Stimulated activated CD4-positive, alpha-beta T cell treated with anti-CD3 and anti-CD28 coated beads, TNF-alpha, amount 100 ng/mL, for 4 hours (primary cell): ENCODE results near the gene CALHM2.

ENCODE experiments used
- DNase-seq, 3 experiments: peaks; one replicate each; pipeline ENCODE4 v3.0.0-alpha.2; 2020; ENCODE audit warnings: low read depth in 3 of 3

The CALHM2 gene

DNA sequence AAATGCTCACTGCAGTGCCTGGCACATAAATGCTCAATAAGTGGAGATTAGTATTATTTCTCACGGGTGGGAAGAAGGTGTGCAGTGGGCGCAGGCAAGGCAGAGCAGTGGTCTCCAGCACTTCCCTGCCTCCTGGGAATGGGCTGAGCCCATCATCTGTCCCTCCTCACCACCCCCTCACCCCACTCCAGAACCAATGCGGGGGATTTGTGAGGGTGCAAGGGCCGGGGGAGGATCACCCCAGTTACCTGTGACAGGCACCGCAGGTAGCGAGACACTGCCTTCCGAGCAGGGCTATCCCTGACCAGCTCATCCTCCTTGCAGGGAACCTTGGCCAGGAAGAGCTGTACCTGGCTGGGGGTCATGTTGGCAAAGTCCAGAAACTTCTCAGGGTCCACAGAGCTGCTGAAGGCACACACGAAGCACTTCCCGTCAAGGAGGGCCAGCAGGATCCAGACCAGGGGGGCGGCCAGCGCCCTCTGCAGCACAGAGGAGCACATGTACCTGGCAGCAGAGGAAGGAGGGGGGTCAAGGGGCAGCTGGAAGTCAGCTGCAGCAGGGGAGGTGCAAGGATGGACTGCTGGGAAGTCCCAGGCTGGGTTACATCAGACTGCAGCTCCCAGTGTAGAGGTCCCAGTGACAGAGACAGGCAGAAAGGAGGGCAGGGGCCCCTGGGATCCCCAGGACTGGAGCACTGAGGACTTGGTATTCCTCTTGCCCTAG lies 24.0 kb upstream of the CALHM2 start:
- no peak for DNase-seq

DNA sequence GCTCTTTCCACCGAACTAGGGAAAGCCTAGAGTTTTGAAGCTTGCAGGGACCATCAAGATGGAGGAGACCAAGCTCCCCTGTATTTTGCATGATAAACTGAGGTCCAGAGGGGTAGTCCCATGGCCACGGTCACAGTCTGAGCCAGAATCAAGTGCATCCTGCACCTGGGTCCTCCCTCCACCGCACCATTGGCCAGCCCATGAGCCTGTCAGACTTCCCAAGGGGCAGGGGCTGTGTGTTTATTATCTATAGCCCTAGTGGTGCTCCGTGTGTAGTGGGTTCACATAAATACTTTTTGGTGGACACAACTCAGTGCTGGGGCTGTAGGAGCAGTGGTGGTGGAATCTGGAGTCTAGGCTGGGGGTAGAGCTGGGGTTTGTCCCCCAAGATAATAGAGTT lies 23.3 kb upstream of the CALHM2 start:
- no peak for DNase-seq

DNA sequence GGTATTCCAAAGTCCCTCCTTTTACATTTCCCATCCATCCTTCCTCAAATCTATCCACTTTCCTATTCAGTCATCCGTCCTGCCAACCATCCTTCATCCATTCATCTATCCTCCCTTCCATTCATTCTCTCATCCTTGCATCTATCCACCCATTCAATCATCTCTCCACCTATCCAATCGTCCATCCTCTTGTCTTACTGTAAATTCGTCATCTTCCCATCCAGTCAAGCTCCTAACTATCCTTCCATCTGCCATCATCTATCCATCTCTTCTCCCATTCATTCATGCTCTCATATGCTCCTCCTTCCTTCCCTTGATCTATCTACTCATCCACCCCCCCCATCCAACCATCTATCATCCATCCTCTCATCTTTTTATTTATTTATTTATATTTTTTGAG lies 21.9 kb upstream of the CALHM2 start:
- DNase-seq = no peak

DNA sequence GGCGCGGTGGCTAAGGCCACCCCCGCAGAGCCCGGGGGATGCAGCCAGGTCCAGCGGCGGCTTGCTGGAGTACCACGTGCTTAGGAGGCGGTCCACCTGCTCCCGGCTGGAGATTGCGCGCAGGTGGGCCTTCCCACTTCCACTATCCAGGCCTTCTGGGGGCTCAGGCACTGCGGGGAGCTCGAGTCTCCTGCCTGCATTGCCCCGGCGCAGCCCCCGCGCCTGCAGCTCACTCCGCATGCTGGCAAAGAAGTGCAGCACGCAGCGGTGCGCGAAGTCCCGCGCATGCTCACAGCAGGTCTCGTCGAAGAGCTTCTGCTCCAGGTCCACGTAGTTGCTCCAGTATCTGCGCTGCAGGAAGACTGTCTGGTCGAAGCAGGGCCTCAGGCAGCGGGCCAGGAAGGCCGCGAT lies 21.1 kb upstream of the CALHM2 start:
- no peak for DNase-seq

DNA sequence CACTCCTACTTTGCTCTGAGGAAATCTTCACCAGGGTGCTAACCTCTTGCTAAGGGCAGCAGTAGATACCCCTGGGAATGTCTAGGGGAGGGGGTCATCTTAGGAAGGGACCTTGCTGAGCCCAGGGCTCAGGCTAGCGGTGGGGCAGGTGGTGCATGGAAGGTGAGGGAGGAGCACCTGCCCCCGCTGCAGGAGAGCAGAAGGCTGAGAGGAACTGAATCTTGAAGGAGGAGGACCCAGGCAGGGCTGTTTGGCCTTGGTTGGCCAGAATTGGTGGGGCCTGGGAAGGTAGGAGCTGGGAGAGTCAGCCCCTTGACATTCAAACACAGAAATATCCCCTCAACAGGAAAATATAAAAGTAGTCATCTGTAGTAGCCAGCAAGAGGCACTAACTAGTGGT lies 19.8 kb upstream of the CALHM2 start:
- no peak for DNase-seq

DNA sequence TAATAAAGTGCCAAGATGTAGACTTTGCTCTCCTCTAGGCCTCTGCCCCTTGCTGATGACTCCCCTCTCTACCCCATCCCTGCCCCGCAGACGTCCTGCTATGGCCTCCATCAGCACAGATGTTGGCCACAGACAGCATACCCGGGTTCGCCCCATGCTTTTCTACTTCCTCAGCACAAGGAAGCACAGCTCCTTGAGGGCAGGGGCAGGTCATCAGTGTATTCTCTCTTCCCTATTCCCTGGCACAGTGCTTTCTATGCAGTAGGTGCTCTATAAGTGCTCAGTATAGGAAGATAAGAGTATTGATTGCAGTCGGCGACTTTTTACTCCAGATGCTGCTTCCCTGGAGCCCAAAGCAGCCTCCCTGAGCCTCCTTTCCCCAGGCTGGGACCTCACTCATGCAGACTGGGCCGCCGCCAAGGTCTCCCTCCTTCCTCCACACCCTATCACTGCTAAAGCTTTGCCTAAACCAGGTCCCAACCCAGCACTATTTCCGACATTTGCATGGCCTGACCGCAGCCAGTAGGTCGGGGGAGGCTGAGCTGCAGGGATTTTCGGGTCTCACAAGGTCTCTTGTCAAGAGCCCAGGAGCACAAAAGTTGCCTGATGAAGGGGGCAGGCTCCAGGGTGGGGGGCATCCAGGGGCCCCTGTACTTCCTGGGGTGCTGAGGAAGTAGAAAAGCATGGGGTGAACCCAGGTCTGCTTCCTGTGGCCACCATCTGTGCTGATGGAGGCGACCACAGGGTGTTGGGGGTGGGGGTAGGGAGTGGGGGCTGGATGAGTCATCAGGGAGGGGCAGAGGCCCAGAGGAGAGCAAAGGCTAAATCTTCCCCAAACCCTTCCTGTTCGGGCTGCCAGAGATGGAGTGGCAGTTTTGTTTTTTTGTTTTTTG lies 18.8 kb upstream of the CALHM2 start:
- peak in 1 of 3 experiments; percentile 37 for DNase-seq

DNA sequence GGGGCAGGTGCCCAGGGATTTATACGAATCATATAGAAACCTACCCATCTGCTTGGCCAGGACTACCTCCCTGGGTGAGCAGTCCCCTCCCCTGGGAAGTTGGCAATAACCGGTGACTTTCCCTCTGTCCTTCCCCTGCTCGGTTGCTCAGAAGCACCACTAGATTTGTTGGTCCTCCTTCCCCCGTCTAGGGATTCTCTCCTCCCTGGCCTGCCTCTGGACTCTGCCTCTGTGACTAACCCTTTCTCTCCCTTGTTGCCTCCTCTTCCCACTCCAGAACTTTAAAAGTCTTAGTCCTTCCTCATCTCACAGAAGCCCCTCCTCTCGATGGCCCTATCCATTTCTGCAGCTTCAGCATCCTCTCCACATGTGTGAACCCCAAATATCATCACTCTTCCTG lies 17.0 kb upstream of the CALHM2 start:
- no peak for DNase-seq

DNA sequence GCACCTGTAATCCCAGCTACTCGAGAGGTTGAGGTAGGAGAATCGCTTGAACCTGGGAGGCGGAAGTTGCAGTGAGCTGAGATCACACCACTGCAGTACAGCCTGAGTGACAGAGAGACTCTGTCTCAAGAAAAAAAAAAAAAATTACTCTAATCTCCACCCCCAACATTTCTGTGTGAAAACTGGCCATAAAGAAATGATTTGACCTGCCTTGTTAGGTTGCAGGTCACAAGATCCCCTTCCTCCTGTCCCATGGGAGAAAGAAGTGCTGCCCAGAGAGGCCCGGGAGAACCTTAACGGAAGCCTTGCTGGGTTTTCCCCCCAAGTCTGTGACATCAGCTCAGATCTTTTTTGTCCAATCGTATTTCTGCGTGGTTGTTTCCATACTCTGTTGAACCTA lies 15.2 kb upstream of the CALHM2 start:
- DNase-seq = no peak

DNA sequence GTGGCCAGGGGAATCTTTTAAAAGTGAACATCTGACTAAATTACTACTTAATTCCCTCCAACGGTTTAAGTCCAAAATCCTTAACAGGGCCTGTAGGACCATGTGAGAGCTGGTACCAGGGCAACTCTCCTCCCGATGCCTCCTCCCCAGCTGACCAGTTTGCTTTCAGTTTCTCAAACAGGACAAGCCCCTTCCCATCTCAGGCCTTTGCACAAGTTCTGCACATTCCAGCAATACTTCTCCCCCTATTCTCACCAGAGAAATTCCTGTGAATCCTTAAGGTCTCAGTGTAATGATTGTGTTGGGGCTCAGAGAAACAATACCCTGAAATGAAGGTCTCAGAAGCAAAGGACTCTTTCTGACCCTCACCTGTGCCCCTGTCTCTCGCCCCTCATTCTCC lies 14.6 kb upstream of the CALHM2 start:
- DNase-seq = no peak

DNA sequence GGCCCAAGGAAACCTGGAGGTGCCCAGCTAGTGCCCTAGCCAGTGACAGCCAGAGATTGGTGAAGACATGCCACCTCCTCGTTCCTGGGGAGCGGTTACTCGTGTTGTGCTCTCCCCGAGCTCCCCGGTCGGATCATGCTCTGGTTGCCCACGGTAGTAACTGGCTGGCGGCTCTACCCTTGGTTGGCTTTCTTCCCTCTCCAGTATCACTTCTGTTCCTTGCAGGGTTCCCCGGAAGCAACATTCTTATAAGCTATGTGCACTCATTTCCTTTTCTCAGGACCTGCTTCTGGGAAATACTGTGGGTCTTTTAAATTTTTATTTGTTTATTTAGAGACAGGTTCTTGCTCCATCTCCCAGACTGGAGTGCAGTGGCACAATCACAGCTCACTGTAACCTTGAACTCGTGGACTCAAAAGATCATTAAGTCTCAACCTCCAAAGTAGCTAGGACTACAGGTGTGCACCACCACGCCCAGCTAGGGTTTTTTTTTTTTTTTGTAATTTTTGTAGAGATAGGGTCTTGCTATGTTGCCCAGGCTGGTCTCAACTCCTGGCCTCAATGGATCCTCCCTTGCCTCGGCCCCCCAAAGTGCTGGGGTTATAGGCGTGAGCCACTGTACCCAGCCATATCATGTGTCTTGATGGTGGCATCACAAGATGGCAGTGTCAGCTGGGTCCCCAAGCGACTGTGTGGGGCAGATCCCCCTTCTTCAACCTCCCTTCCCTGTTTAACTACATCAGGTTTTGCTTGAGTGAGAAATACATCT lies 13.4 kb upstream of the CALHM2 start:
- no peak for DNase-seq

DNA sequence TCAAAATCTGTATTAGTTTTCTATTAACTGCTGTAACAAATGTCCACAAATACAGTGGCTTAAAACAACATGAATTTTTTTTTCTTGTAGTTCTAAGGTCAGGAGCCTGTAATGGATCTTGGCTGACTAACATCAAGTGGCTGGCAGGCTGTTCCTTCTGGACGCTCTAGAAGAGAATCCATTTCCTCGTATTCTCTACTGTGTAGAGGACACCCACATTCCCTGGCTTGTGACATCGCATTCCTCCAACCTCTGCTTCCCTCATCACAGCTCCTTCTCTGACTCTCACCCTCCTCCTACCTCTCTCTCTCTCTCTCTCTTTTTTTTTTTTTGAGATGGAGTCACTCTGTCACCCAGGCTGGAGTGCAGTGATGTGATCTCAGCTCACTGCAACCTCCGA lies 11.3 kb upstream of the CALHM2 start:
- DNase-seq = no peak

DNA sequence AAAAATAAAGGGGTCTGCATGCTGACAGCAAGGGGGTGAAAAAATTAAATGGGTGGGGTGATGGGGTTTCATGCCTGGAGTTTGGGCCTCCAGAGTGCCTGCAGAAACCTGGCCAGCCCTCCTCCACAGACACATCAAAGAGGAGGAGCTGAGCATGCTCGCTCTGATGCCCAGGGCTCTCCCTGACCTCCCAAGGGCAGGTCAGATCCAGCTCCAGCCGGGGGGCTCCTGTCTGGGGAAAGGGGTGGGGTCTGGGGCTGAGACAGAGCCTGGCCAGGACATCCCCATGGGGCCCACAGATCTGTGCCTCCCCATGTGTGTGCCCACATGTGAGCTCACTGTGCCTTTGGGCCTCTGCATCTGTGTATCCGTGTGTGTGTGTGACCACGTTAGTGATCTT lies 7.4 kb upstream of the CALHM2 start:
- no peak for DNase-seq

DNA sequence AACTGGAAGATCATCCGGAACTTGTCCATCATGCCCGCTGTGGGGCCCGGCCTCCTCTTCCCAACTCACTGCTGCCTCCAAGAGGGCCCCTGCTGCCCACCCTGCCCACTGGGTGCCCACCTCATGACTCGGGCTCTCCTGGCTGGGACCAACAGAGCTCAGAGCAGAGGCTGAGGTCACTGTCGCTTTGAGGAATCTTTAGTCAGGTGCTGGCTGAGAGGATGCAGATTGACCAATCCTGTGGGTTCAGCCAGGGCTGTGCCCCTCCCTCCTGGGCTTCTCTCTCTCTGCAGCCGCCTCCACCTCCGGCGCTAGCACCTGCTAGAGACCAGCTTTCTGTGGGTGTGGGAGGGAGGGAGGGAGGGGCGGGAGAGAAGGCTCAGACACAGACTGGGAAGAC lies 6.5 kb upstream of the CALHM2 start, which contains the start of gene CALHM1:
TSS of gene CALHM1 (minus strand) at position 181 of the 400 bp plus-strand sequence. CDS start at position 32, 149 bp downstream.
- DNase-seq = no peak

DNA sequence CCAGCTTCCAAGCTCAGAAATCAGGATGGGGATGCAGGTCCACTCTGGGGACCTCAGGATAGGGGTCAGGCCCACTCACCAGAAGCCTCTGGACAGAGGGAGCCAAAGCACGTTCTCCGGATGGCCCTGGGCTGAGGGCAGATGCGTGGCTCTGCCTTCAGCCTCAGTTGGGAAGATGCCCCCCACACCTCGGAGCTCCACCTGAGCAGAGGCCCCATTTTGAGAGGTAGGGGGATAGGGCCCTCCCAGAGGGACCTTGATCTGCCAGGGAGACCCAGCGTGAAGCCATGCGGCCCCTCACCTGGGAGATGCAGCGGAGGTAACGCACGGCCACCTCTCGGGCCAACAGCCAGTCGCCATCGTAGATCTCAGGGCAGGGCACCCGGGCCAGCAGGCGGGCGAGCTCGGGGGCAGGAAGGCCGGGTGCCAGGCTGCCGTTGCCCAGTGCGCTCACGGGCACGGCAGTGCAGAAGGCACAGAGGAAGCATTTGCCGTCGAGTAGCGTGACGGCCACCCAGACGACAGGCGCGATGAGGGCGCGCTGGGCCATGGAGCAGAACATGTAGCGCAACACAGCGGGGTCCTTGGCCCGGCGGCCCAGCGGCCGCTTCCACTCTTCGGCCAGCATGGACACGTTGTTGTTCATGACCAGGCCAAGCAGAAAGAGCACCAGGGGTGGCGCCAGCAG lies 5.9 kb upstream of the CALHM2 start:
- DNase-seq = no peak

DNA sequence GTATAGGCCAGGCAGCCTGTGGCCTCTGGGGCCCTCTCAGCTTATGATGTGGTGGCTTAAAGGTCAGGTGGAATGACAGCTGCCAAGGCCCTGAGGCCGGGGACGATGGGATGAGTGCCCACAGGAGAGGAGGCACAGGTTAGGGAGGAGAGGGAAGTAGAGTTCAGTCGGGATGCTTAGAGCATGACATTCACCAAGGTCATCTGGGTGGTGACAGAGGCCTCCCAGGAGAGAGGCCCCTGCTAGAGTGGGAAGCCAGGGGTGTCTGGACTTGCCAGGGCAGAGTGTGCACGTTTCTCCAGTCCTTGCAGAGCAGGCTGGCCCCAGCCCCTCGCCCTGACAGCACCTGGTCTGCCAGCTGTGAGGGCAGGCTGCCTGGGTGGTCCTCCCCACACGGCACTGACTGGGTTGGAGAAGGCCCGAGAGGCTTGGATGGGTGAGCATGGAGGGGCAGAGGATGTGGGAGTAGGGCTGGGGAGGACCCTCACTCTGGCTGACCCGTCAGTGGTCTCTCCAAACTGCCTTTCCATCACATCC lies 5.1 kb upstream of the CALHM2 start:
- no peak for DNase-seq

DNA sequence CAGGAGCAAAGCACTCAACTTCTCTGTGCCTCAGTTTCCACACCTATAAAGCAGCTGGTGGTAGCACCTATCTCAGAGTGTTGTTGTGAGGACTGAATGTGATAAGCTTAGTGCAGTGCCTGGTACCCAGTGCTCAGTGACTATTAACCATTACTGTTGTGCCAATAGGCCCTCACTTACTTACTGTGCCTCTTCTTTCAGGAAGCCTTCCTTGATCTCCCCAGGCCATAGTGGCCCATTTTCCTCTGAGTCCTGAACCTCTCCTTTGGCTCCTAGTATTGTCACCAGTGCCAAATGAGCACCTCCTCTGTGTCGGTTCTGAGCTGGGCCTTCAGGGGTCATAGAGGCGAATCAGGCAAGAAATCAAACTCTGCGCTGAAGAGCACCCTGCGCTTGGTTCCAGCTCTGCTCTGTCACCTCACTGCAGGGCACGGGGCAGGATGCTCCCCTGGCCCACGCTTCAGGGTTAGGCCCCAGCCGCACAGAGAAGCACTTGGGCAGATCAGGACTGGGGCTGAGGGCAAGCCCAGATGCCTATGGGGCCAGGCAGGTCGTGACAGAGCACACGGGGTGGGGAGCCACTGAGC lies 4.0 kb upstream of the CALHM2 start:
- no peak for DNase-seq

DNA sequence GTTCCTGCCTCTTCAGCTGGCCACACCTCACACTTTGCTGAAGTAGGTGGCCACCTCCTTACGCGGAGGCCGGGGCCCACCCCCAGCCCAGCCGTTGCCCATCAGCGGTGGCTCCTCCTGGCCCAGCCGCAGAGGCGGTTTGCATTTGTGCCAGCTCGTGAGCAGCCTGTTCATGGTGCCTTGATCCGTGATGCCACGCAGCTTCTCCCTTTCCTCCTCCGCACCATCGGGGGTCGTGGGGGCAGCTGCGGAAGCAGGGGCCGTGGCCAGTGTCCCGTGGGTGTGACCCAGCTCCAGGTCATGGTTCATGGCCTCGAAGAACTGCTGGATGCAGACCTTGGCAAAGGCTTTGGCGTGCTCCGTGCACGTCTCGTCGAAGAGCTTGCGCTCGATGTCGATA lies 3.1 kb upstream of the CALHM2 start:
- DNase-seq = no peak

DNA sequence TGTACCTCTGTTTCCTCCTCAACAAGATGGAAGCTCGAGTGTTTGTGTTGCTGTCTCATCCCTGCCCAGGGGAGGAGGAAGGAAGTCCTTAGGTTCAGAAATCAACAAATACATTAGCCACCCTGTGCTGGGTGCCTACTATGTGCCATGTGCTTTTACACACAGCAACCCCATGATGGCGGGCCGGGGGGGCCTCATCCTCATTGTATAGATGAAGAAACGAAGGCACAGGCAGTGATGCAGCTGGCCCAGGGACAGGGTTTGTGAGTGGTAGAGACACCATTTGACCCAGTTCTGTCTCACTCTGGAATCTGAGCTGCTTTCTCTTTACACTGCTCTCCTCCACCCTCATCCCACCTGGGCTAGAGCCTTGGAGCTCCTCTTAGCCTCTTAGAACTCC lies 1.9 kb upstream of the CALHM2 start:
- no peak for DNase-seq

DNA sequence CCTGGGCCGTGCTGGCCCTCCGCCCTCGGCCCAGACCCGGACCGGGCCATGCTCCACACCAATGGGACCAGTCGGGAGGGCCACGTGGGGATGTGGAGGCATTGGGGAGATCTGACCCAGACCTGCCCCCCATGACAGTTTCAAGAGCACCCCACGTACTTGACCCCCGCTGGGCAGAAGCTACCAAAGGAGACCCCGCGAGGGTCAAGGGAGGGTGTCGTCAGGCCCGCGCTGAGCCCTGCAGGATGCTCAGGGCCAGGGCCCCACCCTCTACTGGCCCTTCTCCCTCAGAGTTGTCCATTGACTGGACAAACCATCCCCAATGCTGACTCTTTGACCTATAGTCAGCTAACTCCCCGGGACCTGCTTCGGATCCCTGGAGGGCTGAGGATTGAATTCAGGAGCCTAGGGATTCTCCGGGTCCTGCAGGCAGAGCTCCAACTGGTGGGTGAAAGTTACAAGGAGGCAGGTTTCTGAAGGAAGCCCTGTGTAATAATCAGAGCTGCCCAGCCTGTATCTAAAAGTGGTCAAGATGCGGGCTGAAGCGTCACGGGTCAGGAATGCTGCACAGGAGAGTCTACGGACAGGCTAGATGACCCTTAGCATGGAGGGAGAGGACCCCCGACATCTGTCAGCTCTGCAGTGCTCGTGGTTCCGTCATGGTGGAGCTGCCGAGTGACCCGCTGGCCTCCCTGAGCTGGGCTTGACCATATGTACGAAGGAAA lies 498 bp upstream of the CALHM2 start:
- DNase-seq = no peak

DNA sequence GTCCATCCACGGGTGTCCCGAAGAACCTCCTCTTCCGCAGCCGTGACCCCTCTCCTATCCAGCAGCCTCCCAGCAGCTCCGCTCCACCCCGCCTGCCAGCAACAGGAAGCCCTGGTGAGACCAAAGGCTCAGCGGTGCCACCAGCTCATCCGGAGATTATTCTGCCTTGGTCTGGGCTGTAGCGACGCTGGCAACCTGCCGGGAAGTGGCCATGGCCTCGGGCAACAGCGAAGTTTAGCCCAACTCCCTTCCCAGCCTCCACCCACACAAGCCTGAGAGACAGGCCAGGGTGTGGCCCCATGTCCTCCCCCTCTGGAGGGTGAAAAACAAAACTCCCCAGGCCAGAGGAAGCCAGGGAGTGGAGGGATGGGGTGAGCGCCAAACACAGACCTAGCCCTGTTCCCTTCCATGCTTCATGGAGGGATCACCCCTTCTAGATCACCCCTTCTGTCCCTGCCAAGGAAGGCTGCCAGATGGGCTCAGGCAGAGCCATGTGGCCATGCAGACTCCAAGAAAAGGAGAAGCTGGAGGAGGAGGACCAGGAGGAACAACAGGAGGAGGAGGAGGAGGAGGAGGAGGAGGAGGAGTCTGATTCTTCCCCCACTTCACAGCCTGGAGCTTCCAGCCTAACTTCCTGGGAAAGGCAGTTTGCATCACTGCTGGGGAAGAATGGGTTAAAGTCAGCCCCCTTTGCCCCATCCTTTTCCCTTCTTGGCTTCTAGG lies 918 bp downstream of the CALHM2 start:
- DNase-seq = peak in 1 of 3 experiments; percentile 13
